ENCODE measurements around the gene ZBTB43.

ZBTB43 gene

GRCh38 chr9:126832440-126832839 lies 27.6 kb downstream of the ZBTB43 start:
- no peak for DNase-seq

- no peak for DNase-seq
Observed at GRCh38 chr9:126833020-126833419, 28.2 kb downstream of the ZBTB43 start.

GRCh38 chr9:126833710-126834345 lies 29.0 kb downstream of the ZBTB43 start:
- no peak for DNase-seq

GRCh38 chr9:126834672-126835071 lies 29.8 kb downstream of the ZBTB43 start:
- no peak for DNase-seq

GRCh38 chr9:126836216-126836615 lies 31.4 kb downstream of the ZBTB43 start:
- DNase-seq = no peak

GRCh38 chr9:126838055-126838811 lies 33.4 kb downstream of the ZBTB43 start:
- no peak for DNase-seq

GRCh38 chr9:126838895-126839294 lies 34.1 kb downstream of the ZBTB43 start:
- no peak for DNase-seq

GRCh38 chr9:126839301-126839700 lies 34.5 kb downstream of the ZBTB43 start:
- no peak for DNase-seq

GRCh38 chr9:126842220-126842842 lies 37.5 kb downstream of the ZBTB43 start:
- no peak for DNase-seq

- no peak for DNase-seq
Observed at GRCh38 chr9:126842977-126843799, 38.3 kb downstream of the ZBTB43 start.

GRCh38 chr9:126844085-126844484 lies 39.2 kb downstream of the ZBTB43 start:
- DNase-seq = no peak

GRCh38 chr9:126847051-126847450 lies 42.2 kb downstream of the ZBTB43 start:
- DNase-seq = no peak

- no peak for DNase-seq
Observed at GRCh38 chr9:126849591-126850225, 44.9 kb downstream of the ZBTB43 start.

- DNase-seq = no peak
Observed at GRCh38 chr9:126851286-126851880, 46.5 kb downstream of the ZBTB43 start.

GRCh38 chr9:126852086-126852688 lies 47.3 kb downstream of the ZBTB43 start:
- no peak for DNase-seq

GRCh38 chr9:126853667-126854066 lies 48.8 kb downstream of the ZBTB43 start:
- DNase-seq = no peak

- DNase-seq = no peak
Observed at GRCh38 chr9:126854734-126855133, 49.9 kb downstream of the ZBTB43 start.

GRCh38 chr9:126856326-126856877 lies 51.6 kb downstream of the ZBTB43 start:
- DNase-seq = no peak

- no peak for DNase-seq
Observed at GRCh38 chr9:126857261-126857960, 52.6 kb downstream of the ZBTB43 start.

GRCh38 chr9:126859111-126859510 lies 54.3 kb downstream of the ZBTB43 start:
- no peak for DNase-seq

Measured in stimulated activated CD4-positive, alpha-beta T cell treated with anti-CD3 and anti-CD28 coated beads, Interleukin-15, amount 100 ng/mL, for 24 hours (primary cell).